ENCODE results near the gene EIF3K. TPM values are rescaled to one million over a fixed set of nuclear protein-coding genes. Genes with fewer than 3 reads are reported as not detected.
A peak's percentile ranks its signal among the peaks of the same experiment; 100 is the strongest.

EIF3K gene
- total and polyA plus RNA-seq, 2 of the 13 experiments (the other 11 are each of a cell fraction or from before 2014, with no cell fraction given): 179 to 258 TPM

DNA sequence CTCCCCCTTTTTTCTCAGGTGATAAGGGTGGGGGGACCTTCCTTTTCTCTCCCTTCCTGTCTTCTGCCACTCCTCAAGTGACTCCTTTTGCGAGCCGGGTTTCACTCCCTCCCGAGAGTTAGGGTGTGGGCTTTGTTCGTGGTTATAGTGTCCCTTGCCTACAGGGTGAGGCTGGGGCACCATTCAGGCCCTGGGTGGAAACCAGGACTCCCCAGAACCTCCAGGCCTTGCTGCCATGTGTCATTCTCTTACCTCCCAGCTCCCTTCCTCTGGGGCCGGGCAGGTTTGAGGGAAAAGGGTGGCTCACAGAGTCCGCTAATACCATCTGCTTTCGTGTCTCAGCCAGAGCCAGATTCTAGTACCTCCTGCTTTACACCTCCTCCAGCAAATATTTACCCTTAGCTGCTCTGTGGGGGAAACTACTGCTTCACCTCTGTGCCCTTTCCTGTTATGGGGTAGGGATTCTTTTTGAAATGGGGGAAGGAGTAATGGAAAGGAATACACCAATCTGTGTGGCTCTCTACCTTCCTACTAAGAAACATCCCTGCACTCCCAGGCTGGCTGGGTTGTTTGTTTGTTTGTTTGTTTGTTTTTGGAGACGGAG, 31.3 kb downstream of the EIF3K start (continued):
- TF ChIP-seq, protein P1, sequence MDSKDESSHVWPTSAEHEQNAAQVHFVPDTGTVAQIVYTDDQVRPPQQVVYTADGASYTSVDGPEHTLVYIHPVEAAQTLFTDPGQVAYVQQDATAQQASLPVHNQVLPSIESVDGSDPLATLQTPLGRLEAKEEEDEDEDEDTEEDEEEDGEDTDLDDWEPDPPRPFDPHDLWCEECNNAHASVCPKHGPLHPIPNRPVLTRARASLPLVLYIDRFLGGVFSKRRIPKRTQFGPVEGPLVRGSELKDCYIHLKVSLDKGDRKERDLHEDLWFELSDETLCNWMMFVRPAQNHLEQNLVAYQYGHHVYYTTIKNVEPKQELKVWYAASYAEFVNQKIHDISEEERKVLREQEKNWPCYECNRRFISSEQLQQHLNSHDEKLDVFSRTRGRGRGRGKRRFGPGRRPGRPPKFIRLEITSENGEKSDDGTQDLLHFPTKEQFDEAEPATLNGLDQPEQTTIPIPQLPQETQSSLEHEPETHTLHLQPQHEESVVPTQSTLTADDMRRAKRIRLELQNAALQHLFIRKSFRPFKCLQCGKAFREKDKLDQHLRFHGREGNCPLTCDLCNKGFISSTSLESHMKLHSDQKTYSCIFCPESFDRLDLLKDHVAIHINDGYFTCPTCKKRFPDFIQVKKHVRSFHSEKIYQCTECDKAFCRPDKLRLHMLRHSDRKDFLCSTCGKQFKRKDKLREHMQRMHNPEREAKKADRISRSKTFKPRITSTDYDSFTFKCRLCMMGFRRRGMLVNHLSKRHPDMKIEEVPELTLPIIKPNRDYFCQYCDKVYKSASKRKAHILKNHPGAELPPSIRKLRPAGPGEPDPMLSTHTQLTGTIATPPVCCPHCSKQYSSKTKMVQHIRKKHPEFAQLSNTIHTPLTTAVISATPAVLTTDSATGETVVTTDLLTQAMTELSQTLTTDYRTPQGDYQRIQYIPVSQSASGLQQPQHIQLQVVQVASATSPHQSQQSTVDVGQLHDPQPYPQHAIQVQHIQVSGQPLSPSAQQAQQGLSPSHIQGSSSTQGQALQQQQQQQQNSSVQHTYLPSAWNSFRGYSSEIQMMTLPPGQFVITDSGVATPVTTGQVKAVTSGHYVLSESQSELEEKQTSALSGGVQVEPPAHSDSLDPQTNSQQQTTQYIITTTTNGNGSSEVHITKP (CRISPR knock-in tag; IDR thresholded peaks at IDR 0.05; ENCODE audit: low read depth): no peak
- TF ChIP-seq FOXA3 (CRISPR knock-in tag; IDR thresholded peaks at IDR 0.05) (0 out of 2 replicates have a peak, but pooled peaks have one; percentile 14), SETDB1 (CRISPR knock-in tag; IDR thresholded peaks at IDR 0.05; ENCODE audit: borderline replicate concordance) (no peak), ZFX (CRISPR knock-in tag; IDR thresholded peaks at IDR 0.05; ENCODE audit: low read depth) (peak; percentile 43; the same call in 1 of the 2 replicates), NR2F6 (IDR thresholded peaks at IDR 0.05) (0 out of 2 replicates have a peak, but pooled peaks have one; percentile 10), NR2F6 (CRISPR knock-in tag; IDR thresholded peaks at IDR 0.05) (peak; percentile 54; the same call in 1 of the 2 replicates), RARA (CRISPR knock-in tag; IDR thresholded peaks at IDR 0.05) (peak; percentile 41; the same call in 1 of the 2 replicates), CAMTA2 (CRISPR knock-in tag; IDR thresholded peaks at IDR 0.05; ENCODE audit: borderline replicate concordance) (no peak), LCORL (IDR thresholded peaks at IDR 0.05) (no peak), LCORL (CRISPR knock-in tag; IDR thresholded peaks at IDR 0.05) (no peak)
- TF ChIP-seq, protein P2, sequence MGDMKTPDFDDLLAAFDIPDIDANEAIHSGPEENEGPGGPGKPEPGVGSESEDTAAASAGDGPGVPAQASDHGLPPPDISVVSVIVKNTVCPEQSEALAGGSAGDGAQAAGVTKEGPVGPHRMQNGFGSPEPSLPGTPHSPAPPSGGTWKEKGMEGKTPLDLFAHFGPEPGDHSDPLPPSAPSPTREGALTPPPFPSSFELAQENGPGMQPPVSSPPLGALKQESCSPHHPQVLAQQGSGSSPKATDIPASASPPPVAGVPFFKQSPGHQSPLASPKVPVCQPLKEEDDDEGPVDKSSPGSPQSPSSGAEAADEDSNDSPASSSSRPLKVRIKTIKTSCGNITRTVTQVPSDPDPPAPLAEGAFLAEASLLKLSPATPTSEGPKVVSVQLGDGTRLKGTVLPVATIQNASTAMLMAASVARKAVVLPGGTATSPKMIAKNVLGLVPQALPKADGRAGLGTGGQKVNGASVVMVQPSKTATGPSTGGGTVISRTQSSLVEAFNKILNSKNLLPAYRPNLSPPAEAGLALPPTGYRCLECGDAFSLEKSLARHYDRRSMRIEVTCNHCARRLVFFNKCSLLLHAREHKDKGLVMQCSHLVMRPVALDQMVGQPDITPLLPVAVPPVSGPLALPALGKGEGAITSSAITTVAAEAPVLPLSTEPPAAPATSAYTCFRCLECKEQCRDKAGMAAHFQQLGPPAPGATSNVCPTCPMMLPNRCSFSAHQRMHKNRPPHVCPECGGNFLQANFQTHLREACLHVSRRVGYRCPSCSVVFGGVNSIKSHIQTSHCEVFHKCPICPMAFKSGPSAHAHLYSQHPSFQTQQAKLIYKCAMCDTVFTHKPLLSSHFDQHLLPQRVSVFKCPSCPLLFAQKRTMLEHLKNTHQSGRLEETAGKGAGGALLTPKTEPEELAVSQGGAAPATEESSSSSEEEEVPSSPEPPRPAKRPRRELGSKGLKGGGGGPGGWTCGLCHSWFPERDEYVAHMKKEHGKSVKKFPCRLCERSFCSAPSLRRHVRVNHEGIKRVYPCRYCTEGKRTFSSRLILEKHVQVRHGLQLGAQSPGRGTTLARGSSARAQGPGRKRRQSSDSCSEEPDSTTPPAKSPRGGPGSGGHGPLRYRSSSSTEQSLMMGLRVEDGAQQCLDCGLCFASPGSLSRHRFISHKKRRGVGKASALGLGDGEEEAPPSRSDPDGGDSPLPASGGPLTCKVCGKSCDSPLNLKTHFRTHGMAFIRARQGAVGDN (CRISPR knock-in tag; IDR thresholded peaks at IDR 0.05): peak; percentile 31; the same call in 1 of the 2 replicates
- TF ChIP-seq, protein P3, sequence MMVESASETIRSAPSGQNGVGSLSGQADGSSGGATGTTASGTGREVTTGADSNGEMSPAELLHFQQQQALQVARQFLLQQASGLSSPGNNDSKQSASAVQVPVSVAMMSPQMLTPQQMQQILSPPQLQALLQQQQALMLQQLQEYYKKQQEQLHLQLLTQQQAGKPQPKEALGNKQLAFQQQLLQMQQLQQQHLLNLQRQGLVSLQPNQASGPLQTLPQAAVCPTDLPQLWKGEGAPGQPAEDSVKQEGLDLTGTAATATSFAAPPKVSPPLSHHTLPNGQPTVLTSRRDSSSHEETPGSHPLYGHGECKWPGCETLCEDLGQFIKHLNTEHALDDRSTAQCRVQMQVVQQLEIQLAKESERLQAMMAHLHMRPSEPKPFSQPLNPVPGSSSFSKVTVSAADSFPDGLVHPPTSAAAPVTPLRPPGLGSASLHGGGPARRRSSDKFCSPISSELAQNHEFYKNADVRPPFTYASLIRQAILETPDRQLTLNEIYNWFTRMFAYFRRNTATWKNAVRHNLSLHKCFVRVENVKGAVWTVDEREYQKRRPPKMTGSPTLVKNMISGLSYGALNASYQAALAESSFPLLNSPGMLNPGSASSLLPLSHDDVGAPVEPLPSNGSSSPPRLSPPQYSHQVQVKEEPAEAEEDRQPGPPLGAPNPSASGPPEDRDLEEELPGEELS (CRISPR knock-in tag; IDR thresholded peaks at IDR 0.05): peak; percentile 49; the same call in 1 of the 2 replicates

All from HepG2 (cell line).